ENCODE measurements around the gene FCF1.

FCF1 gene

GRCh38 chr14:74705613-74706500 lies 7.1 kb upstream of the FCF1 start:
- H3K4me3 ChIP-seq (ENCODE audit: low read length) = no peak overlapping the region
- H3K36me3 ChIP-seq (replicated peaks; ENCODE audit: insufficient read depth, low read length) = no peaks in the 10 kb centered on the region
- DNase-seq = no peak
- no peaks in the 10 kb centered on the region for H3K4me1 ChIP-seq (ENCODE audit: low read length)
- H3F3A ChIP-seq (ENCODE audit: insufficient read depth, low read length) = no peaks in the 10 kb centered on the region
- no peak overlapping the region for H3K9ac ChIP-seq (ENCODE audit: low read length)
- no peaks in the 10 kb centered on the region for H3K27me3 ChIP-seq (replicated peaks; ENCODE audit: insufficient read depth, low read length)
- H3K9me3 ChIP-seq (replicated peaks; ENCODE audit: insufficient read depth, low read length) = no peaks in the 10 kb centered on the region
- H2AFZ ChIP-seq (ENCODE audit: low read length) = no peak overlapping the region
- TF ChIP-seq EZH2 (optimal IDR thresholded peaks at IDR 0.05; ENCODE audit: low read depth, low read length) (no peak), CTCF (IDR thresholded peaks at IDR 0.05; ENCODE audit: low read length) (no peak), EZH2phosphoT487 (IDR thresholded peaks at IDR 0.05; ENCODE audit: low read length) (no peak)
- no peaks in the 10 kb centered on the region for H3K9me2 ChIP-seq (replicated peaks; ENCODE audit: insufficient read depth, low read length)
- H3K79me2 ChIP-seq (ENCODE audit: low read length) = peaks cover 55% of the 10 kb centered on the region
- no peaks in the 10 kb centered on the region for H4K20me1 ChIP-seq (ENCODE audit: insufficient read depth, low read length)
- no peak overlapping the region for H3K27ac ChIP-seq (ENCODE audit: low read length)
- H3K4me2 ChIP-seq (ENCODE audit: low read depth, low read length) = no peak overlapping the region

- TF ChIP-seq EZH2 (optimal IDR thresholded peaks at IDR 0.05; ENCODE audit: low read depth, low read length) (no peak), CTCF (IDR thresholded peaks at IDR 0.05; ENCODE audit: low read length) (no peak), EZH2phosphoT487 (IDR thresholded peaks at IDR 0.05; ENCODE audit: low read length) (no peak)
- Histone ChIP-seq H3K9ac (ENCODE audit: low read length) (no peak overlapping the region), H3K9me2 (replicated peaks; ENCODE audit: insufficient read depth, low read length) (no peaks in the 10 kb centered on the region), H3K4me3 (ENCODE audit: low read length) (no peak overlapping the region), H3K36me3 (replicated peaks; ENCODE audit: insufficient read depth, low read length) (no peaks in the 10 kb centered on the region), H4K20me1 (ENCODE audit: insufficient read depth, low read length) (no peaks in the 10 kb centered on the region), H3K27ac (ENCODE audit: low read length) (no peak overlapping the region), H3K9me3 (replicated peaks; ENCODE audit: insufficient read depth, low read length) (no peaks in the 10 kb centered on the region), H2AFZ (ENCODE audit: low read length) (no peak overlapping the region), H3F3A (ENCODE audit: insufficient read depth, low read length) (no peaks in the 10 kb centered on the region), H3K27me3 (replicated peaks; ENCODE audit: insufficient read depth, low read length) (no peaks in the 10 kb centered on the region), H3K79me2 (ENCODE audit: low read length) (peaks cover 74% of the 10 kb centered on the region), H3K4me2 (ENCODE audit: low read depth, low read length) (no peak overlapping the region), H3K4me1 (ENCODE audit: low read length) (no peaks in the 10 kb centered on the region)
- DNase-seq = no peak
Measured at GRCh38 chr14:74710480-74710879, 2.5 kb upstream of the FCF1 start.

GRCh38 chr14:74711651-74712050 lies 1.3 kb upstream of the FCF1 start:
- Histone ChIP-seq H3F3A (ENCODE audit: insufficient read depth, low read length) (no peaks in the 10 kb centered on the region), H3K4me1 (ENCODE audit: low read length) (no peaks in the 10 kb centered on the region), H3K9me3 (replicated peaks; ENCODE audit: insufficient read depth, low read length) (no peaks in the 10 kb centered on the region), H3K27me3 (replicated peaks; ENCODE audit: insufficient read depth, low read length) (no peaks in the 10 kb centered on the region), H3K36me3 (replicated peaks; ENCODE audit: insufficient read depth, low read length) (no peaks in the 10 kb centered on the region), H3K4me3 (ENCODE audit: low read length) (no peak overlapping the region), H2AFZ (ENCODE audit: low read length) (no peak overlapping the region), H3K9ac (ENCODE audit: low read length) (no peak overlapping the region), H3K9me2 (replicated peaks; ENCODE audit: insufficient read depth, low read length) (no peaks in the 10 kb centered on the region), H3K4me2 (ENCODE audit: low read depth, low read length) (peak overlapping the region; percentile 79; the same call in 1 of the 2 replicates), H4K20me1 (ENCODE audit: insufficient read depth, low read length) (no peaks in the 10 kb centered on the region), H3K27ac (ENCODE audit: low read length) (no peak overlapping the region), H3K79me2 (ENCODE audit: low read length) (peaks cover 64% of the 10 kb centered on the region)
- no peak for DNase-seq
- no peak for TF ChIP-seq EZH2phosphoT487 (IDR thresholded peaks at IDR 0.05; ENCODE audit: low read length)
- TF ChIP-seq EZH2 (optimal IDR thresholded peaks at IDR 0.05; ENCODE audit: low read depth, low read length) = no peak
- no peak for TF ChIP-seq CTCF (IDR thresholded peaks at IDR 0.05; ENCODE audit: low read length)
